GM19397 (cell line): Measurements from ENCODE around the gene DGKH.

Experiments used
- ATAC-seq: cut with Tn5 transposase; IDR thresholded peaks from one replicate; pipeline ENCODE4 v1.9.1; 2021; ENCODE audit warnings: mild to moderate bottlenecking, moderate library complexity; ENCODE audit not compliant: unreplicated experiment

DGKH gene, protein sequence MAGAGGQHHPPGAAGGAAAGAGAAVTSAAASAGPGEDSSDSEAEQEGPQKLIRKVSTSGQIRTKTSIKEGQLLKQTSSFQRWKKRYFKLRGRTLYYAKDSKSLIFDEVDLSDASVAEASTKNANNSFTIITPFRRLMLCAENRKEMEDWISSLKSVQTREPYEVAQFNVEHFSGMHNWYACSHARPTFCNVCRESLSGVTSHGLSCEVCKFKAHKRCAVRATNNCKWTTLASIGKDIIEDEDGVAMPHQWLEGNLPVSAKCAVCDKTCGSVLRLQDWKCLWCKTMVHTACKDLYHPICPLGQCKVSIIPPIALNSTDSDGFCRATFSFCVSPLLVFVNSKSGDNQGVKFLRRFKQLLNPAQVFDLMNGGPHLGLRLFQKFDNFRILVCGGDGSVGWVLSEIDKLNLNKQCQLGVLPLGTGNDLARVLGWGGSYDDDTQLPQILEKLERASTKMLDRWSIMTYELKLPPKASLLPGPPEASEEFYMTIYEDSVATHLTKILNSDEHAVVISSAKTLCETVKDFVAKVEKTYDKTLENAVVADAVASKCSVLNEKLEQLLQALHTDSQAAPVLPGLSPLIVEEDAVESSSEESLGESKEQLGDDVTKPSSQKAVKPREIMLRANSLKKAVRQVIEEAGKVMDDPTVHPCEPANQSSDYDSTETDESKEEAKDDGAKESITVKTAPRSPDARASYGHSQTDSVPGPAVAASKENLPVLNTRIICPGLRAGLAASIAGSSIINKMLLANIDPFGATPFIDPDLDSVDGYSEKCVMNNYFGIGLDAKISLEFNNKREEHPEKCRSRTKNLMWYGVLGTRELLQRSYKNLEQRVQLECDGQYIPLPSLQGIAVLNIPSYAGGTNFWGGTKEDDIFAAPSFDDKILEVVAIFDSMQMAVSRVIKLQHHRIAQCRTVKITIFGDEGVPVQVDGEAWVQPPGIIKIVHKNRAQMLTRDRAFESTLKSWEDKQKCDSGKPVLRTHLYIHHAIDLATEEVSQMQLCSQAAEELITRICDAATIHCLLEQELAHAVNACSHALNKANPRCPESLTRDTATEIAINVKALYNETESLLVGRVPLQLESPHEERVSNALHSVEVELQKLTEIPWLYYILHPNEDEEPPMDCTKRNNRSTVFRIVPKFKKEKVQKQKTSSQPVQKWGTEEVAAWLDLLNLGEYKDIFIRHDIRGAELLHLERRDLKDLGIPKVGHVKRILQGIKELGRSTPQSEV

DNA sequence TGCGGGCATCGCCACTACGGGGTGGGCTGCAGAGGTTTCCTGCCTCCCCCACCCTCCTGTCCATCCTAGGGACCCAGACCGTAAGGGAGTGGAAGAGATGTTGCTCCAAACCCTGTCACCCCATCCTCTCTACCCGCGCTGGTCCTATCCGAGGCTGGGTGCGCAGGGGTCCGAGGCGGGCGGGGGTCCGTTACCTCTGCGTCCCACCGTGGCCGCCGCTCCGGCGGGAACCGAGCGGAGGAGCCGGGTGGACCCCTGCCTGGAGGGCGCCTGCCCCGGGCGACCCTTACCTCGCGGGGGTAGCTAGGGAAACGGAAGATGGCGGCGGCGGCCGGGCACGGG lies at the start of gene DGKH:
TSS of gene DGKH (plus strand) at position 307 of the 342 bp plus-strand sequence. CDS start 126 bp downstream, outside the sequence.
- peak; percentile 28 for ATAC-seq

DNA sequence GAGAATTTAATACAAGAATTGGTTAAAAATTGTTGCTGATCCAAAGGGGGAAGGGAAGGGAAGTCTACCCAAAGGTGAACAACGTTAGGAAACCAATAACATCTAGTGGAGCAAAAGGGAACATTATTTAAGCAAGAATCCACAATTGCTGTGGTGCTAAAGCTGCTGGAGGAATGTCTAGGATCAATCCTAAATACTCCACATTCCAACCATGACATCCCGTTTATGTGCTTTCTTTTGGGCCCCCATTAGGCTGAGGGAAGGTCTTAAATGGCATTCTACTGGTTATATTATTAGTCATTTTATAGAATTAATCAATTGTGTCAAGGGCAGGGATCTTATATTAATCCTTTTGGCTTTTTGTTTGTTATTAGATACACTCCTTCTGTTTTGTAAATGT lies 47.6 kb upstream of the DGKH start:
- ATAC-seq = no peak

DNA sequence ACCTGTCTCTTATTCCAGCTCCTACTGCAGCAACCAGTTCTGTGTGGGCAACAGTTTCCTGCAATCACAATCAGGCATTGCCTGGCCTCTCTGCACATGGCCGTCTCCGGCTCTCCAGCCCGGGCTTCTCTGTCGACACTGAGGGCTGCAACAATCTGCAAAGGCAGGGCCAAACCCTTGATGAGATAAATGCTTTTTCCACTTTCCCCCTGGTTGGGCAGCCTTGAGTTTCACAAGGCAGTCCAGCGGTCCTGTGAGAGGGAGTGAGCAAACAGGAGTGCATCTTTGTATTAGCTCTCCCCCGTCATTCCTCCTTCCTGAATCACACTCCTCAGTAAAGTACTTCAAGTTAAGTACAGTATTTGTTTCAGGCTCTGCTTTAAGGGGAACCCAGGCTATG lies 46.9 kb upstream of the DGKH start:
- no peak for ATAC-seq

DNA sequence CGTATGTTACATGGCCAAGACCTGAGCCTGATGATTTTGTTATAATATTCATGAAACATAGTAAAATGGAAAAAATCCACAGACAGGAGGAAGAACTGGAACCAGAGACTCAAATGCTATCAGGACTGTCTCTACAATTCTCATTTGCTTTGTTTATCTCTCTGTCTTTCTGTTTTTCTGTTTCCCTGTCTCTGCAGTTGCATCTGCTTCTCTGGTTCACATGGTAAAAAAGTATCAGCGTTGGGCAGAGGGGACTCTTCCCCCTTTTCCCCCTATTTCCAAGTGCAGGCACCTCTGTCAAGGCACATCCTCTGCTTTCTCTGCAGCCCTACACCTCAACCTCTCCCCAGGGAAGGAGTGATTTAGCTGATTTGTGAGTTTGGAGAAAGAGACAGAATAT lies 46.4 kb upstream of the DGKH start:
- ATAC-seq = no peak

DNA sequence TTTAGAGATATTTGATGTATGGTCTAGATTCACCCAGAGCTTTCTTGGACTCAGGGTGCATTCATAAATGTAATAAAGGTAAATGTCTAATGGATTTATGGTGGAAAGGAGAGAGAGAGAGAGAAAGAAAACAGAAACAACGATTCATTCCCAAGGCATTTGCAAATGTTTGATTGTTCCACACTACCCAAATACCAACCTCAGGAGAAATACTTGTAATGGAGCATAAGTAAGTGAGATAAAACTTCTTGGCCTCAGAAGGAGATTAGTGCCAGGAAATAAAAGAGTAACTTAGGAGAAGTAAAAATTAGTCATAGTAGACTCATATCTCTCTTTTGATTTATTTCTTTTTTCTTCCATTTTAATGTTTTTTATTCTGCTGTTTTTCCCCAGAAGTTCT lies 40.6 kb upstream of the DGKH start:
- ATAC-seq = no peak

DNA sequence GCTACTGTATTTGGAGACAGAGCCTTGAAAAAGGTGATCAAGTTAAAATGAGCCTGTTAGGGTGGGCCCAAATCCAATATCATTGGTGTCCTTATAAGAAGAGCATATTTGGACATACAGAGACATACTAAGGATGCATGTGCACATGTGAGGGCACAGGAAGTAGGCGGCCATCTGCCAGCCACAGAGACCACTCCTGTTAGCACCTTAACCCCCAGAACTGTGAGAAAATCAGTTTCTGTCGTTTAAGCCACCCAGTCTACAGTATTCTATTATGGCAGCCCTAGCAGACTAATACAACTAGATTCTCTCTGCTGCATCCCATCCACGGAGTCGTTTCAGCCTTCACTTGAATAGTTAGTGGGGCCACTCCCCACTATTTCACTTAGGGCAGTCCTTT lies 39.4 kb upstream of the DGKH start:
- ATAC-seq = no peak

DNA sequence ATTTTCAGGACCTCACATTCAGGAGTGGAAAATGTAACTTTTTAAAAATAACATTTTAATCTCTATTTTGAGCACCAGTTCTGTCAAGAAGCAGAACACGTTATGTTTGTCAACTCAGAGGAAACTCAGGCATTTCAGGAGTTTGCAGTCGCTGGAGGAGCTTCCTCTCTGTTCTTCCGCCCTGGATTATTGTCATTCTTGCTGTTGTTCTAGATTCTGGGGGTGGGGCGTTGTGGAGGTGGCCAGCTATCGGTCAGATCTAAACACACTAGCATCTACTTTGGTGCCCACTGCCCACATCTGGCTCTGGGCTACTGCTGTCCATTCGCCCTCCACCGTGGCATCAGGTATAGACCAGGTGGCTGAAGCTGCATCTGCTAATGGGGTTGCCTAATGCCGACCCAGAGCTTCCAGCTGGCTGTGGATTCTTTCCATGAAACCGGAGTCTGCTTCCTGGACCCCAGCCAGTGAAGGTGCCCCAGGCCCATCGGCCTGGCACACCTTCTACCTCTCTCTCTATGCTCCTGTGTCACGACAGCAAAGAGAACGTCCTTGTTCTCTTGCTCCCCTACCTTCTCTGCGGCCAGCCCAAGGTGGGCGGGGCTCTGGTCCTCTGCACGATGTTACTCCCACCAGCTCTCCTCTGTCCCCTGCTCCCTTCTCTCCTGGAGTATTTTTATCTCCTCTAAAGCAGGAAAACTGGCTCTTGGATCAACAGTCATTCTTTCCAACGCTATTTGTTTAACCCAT lies 36.7 kb upstream of the DGKH start:
- no peak for ATAC-seq

DNA sequence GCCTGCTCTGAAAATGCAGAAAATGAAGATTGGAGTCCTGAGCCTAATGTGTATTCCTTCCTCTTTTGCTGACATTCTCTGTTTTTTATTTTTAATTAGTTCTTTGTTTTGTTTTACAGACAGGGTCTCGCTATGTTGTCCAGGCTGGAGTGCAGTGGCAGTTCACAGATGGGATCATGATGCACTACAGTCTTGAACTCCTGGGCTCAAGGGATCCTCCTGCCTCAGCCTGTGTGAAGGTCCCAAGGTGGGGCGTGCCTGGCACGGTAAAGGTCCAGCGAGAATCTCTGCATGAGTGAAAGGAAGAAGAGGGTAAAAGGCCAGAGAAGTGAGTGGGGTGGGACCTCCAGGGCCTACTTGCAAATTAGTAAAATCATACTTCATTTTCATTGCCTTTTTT lies 34.3 kb upstream of the DGKH start:
- ATAC-seq = no peak

DNA sequence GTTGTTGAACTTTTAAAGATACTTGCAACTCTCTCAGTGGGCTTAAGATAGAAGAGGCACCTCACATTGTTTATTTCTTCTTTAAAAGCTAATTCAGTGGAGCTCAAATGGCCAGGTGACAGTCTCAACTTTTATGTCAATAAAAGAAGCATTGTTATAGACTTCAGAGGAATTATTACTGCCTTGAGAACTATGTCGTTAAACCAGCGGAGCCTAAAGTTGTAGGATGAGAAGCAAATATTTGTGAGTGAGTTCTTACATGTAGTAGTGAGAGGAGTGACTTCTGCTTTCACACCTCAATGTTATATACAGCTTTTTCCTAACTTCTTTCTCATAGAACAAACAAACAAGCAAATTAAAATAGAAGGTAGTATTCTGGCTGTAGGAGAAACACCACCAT lies 31.2 kb upstream of the DGKH start:
- no peak for ATAC-seq

DNA sequence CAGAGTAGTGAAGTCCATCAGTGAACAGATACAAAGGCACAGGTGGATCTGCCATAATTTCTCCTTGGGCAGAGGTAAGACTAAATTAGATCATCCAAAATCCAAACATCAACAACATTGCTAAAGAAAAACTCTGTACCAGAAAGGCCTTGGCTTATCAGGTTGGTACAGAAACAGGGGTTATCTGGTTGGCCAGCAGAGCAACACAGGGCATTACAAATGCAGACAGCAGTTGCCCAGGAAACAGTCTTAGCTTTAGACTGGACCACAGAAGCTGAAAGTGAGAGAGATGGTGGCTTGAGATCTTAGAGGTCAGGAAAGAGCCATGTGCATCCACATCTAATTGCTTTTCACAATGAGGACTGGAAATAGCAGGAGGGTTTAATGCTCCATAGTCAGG lies 26.6 kb upstream of the DGKH start:
- no peak for ATAC-seq

DNA sequence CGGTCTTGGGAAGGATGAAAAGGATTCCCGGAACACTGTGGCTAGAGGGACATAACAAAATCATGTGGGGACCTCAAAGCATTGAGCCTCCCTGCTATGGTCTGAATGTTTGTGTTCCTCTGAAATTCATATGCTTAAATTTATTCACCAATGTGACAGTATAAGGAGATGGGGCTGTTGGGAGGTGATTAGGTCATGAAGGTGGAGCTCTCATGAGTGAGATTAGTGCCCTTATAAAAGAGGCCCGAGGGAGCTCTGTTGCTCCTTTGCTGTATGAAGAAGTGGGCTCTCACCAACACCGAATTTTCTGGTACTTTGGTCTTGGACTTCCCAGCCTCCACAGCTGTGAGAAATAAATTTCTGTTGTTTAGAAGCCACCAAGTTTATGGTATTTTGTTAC lies 26.1 kb upstream of the DGKH start:
- no peak for ATAC-seq

DNA sequence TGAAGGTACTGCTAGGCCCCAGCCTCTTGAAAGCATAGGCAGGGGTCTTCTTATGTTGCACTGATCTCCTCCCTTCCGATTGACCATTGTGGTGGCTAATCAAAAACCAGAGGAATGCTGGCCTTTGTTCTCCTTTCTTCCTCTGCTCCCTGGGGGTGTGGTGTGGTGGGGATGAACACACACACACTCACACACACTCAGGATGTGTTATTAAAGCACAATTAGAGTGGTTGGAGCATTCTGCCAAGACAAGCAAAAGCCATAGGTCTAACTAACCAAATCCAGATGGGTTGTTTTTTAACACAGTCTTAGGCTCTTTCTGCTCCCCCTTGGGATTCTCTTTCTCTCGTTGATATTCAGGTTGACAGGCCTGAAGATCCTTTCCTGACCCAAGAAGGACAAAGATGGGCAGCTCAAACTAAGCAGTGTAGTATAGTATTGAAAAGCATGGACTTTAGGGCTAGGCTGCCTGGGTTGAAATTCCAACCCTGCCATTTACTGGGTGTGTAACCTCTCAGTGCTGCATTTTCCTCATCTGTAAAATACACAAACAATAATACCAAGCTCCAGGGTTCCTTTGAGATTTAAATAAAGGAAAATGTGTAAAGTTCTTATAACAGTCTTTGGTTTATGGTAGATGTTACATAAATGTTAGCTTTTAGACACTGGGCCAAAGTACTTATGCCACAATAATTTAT lies 25.5 kb upstream of the DGKH start:
- no peak for ATAC-seq

DNA sequence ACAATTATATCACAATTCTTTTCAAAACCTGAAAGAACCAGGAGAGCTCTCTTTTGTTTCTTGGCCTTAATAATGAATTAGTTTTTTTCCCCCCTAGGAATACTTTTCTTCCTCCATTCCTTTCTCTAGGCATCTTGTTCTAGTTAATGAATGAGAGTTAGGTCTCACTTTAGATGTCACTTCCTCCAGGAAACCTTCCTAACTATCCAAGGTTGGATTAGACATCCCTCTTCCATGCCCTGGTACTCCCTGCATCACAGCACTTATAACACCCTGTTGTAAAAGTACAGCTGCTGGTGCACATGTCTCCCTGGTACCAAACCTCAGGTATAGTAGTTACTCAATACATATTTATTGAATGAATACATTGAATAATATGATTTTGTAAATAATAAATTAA lies 21.2 kb upstream of the DGKH start:
- no peak for ATAC-seq

DNA sequence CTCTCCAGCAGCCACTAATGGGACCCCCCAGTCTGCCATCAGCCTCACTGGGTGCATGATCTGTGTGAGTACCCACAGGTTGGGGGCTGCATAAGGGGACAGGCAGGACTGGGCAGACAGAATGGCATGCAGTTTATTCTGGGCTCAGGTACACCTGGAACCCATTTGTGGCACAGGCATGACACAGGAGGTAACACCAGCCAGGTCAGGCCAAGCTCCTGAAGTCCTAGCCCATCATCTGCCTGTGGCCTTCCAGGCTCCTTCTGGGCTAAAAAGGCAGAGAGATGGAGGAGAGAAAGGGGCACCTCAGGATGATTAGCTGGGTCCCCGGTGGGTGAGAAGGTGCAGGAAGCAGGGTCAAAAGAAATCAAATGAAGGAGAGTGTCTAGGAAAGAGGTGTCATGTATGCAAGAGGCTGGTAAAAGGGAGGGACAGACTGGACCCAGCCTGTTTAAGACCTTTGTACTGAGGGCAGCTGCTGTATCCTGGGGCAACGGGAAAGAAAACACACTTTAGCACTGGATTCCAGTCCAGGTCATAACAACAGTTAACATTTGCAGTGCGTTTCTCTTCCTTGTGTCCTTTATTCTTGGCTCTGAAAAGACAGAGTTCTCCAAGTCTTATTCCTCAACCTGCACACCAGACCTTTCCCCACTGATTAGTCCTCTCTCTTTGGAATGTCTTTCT lies 20.2 kb upstream of the DGKH start:
- no peak for ATAC-seq

DNA sequence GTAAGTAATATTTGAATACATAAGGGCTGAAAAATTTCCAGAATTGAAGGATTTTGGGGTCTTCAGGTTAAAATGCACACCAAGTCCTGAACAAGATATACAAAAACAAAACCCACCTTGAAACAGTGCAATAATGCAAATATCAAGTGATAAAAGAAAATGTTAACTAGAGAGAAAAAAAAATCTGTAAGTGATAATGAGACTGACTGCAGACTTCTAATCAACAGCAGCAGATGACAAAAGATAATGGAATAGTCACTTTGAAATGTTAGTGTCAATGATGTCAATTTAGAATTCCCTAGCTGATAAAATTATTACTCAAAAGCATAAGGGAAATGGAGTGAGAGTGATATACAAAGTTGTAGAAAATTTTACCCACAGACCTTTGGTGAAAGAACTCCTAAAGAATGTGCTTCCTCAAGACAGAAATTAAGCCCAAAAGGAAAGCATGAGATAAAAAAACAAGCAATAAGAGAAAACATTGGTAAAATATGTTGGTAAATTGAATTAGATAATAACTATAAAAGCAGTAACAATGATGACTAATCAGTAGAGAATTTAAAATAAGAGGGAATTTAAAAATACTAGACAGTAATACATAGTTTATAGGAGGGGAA lies 12.4 kb upstream of the DGKH start:
- ATAC-seq = no peak

DNA sequence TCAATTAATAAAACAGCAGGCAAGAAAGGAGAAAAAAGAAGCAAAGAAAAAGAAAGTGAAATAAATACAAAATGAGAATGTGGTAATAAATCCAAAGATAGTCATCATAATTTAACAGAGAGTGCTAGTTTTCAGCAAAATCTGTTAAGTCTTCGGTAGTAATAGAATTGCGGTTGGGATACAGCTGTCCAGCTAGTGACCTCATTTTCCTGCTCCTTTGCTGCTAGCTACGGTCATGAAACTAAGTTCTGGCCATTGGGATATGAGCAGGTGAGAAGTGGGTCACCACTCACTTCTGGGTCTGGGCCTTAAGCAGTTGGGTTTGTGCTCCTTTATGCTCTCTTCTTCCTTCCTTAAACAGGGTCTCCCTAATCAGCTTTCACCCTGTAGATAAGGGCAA lies 11.7 kb upstream of the DGKH start:
- ATAC-seq = no peak

DNA sequence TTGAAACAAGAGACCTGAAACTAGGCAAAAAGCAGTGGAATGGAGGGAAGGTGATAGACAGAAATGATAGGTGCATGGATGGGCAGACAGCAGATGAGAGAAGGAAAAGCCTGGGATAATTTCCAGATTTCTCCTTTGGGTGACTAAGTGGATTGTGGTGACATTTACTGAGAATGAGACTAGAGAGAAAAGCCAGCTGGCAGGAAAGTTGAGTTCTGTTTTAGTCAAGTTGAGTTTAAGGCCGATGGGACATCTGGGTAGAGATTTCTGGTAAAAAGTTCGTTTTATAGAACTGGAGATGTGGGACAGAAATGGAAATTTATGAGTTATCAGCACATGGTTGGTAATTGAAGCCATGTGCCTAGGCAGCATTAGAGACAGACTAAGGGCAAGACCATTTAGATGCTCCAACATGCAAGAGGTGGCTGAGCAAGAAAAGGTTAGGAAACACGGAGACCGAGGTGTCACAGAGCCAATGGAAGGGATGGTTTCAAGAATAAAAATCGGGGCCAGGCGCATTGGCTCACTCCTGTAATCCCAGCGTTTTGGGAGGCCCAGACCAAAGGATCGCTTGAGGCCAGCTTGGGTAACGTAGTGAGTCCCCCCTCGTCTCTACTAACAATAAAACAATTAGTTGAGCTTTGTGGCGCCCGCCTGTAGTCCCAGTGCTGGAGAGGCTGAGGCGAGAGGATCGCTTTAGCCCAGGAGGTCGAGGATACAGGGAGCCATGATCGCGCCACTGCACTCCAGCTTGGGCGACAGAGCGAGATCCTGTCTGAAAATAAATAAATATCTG lies 9.6 kb upstream of the DGKH start:
- no peak for ATAC-seq

DNA sequence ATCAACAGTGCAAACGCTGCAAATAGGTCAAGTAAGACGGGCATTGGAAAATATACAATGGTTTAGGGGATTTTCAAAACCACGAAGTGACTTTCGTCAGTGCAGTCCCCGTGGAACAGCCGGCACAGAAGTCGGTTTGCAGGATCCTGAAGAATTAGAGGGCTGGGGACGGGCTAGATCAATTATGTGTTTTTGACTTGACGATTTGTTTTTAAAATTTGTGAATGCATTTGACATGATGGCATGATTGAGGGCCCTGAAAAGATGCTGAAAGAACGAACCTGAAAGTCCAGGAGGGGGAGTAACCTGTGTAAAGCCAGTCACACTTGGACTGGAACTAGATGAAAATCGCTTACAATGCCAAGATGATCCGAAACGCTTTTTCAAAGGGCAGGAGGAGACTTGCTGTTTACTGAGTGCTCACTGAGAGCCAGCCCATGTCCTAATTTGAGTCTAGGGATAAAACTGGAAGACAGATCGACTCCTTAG lies 8.9 kb upstream of the DGKH start:
- peak; percentile 1 for ATAC-seq
